Thyroid gland (tissue), 4 donors: ENCODE results near the gene DNAH17. TPM values are rescaled to one million over a fixed set of nuclear protein-coding genes. Genes with fewer than 3 reads are reported as not detected.

ENCODE experiments used
- DNase-seq, 2 donors: peaks; one replicate each; pipeline ENCODE4 v3.0.0-alpha.2; 2019
- H3K27ac ChIP-seq, 3 donors: fragments of 200-600 bp; sonication (generic); 1 replicate in 2 of 3; 2 replicates in 1 of 3; pipeline ENCODE4 v1.5.1; 2016 to 2019; ENCODE audit warnings: mild to moderate bottlenecking in 1 of 3, moderate library complexity in 1 of 3
- H3K27me3 ChIP-seq: fragments of 200-600 bp; sonication (generic); one replicate; pipeline ENCODE4 v1.5.1; 2019
- H3K36me3 ChIP-seq, 2 donors: fragments of 200-600 bp; sonication (generic); one replicate each; pipeline ENCODE4 v1.5.1; 2016 to 2019
- H3K4me1 ChIP-seq, 2 donors: fragments of 200-600 bp; sonication (generic); one replicate each; pipeline ENCODE4 v1.5.1; 2017 to 2019
- H3K4me3 ChIP-seq, 3 donors: fragments of 200-600 bp; sonication (generic); replicated peaks in 1 of 3; 1 replicate in 2 of 3; 2 replicates in 1 of 3; pipeline ENCODE4 v1.5.1; 2016; ENCODE audit warnings: mild to moderate bottlenecking in 1 of 3
- H3K9me3 ChIP-seq: fragments of 200-600 bp; sonication (generic); one replicate; pipeline ENCODE4 v1.5.1; 2017
- CTCF ChIP-seq, 6 experiments: fragments of 200-600 bp in 3 of 6; fragments of 450-650 bp in 3 of 6; sonication (generic) in 3 of 6; IDR thresholded peaks; one replicate each; pipeline ENCODE4 v1.5.1; 2016 to 2019; ENCODE audit warnings: antibody characterized with exemption in 6 of 6, mild to moderate bottlenecking in 2 of 6, inconsistent platforms in 1 of 6, moderate library complexity in 1 of 6
- POLR2A ChIP-seq, 2 donors: fragments of 450-650 bp; IDR thresholded peaks; one replicate each; pipeline ENCODE4 v1.6.1; 2017; ENCODE audit warnings: antibody characterized with exemption in 2 of 2, mild to moderate bottlenecking in 2 of 2, moderate library complexity in 1 of 2
- WGBS, 2 donors: methylation state at CpG; one replicate each; pipeline ENCODE4 v1.1.5; 2017; 5-methylcytosine and 5-hydroxymethylcytosine counted together
- intact Hi-C: fragments of 100-400 bp; cut with DNase I; formaldehyde crosslinking; loops from one replicate; pipeline ENCODE4 v1.15.1; 2023
- total RNA-seq, 4 donors: library from RNA; depleted of rRNA; stranded (reverse); fragments of >200 nt; gene quantifications; one replicate each; pipeline ENCODE4 v1.2.3, GENCODE V29; 2016

DNAH17 gene
- total RNA-seq, 4 donors from 2014 or later: 0.21 to 0.67 (median 0.32) TPM

GRCh38 chr17:78493853-78494695, 83.1 kb downstream of the DNAH17 start:
- Histone ChIP-seq H3K9me3 (no peaks in the 10 kb centered on the region), H3K27me3 (no peaks in the 10 kb centered on the region), H3K4me1 (no peaks in the 10 kb centered on the region), H3K27ac (no peak overlapping the region), H3K36me3 (no peaks in the 10 kb centered on the region), H3K4me3 (no peak overlapping the region)
- 84 to 87% methylated on average over 27 to 29 of the region's 42 CpGs for WGBS, 2 donors
- TF ChIP-seq CTCF (IDR thresholded peaks at IDR 0.05) (no peak), POLR2A (IDR thresholded peaks at IDR 0.05) (no peak)
- no peak for DNase-seq
- intact Hi-C loops: loop anchor here (5.0 to 10.0 kb wide), 2 partner anchors 251 to 303 kb away; no protein-coding TSS in a partner anchor

GRCh38 chr17:78493450-78493849, 83.7 kb downstream of the DNAH17 start:
- Histone ChIP-seq H3K27me3 (no peaks in the 10 kb centered on the region), H3K36me3 (no peaks in the 10 kb centered on the region), H3K27ac (no peak overlapping the region), H3K4me3 (no peak overlapping the region), H3K4me1 (no peaks in the 10 kb centered on the region), H3K9me3 (no peaks in the 10 kb centered on the region)
- no peak for DNase-seq
- 67 to 80% methylated on average over 9 of the region's 9 CpGs for WGBS, 2 donors
- TF ChIP-seq CTCF (IDR thresholded peaks at IDR 0.05): no peak
- no peak for TF ChIP-seq POLR2A (IDR thresholded peaks at IDR 0.05)
- intact Hi-C loops: loop anchor here (5.0 to 10.0 kb wide), 2 partner anchors 251 to 304 kb away; no protein-coding TSS in a partner anchor

GRCh38 chr17:78492116-78492799, 84.9 kb downstream of the DNAH17 start:
- Histone ChIP-seq H3K27ac (no peak overlapping the region), H3K4me1 (no peaks in the 10 kb centered on the region), H3K4me3 (no peak overlapping the region), H3K9me3 (no peaks in the 10 kb centered on the region), H3K36me3 (no peaks in the 10 kb centered on the region), H3K27me3 (no peaks in the 10 kb centered on the region)
- 92% methylated on average over 20 to 26 of the region's 26 CpGs for WGBS, 2 donors
- intact Hi-C loops: loop anchor here (5.0 to 10.0 kb wide), 2 partner anchors 253 to 305 kb away; no protein-coding TSS in a partner anchor
- no peak for DNase-seq
- TF ChIP-seq POLR2A (IDR thresholded peaks at IDR 0.05) (no peak), CTCF (IDR thresholded peaks at IDR 0.05) (no peak)

GRCh38 chr17:78491236-78492115, 85.7 kb downstream of the DNAH17 start:
- H3K4me3 ChIP-seq: no peak overlapping the region
- H3K9me3 ChIP-seq: no peaks in the 10 kb centered on the region
- H3K36me3 ChIP-seq: no peaks in the 10 kb centered on the region
- no peak for DNase-seq
- TF ChIP-seq POLR2A (IDR thresholded peaks at IDR 0.05) (no peak), CTCF (IDR thresholded peaks at IDR 0.05) (no peak)
- no peak overlapping the region for H3K27ac ChIP-seq
- no peaks in the 10 kb centered on the region for H3K4me1 ChIP-seq
- no peaks in the 10 kb centered on the region for H3K27me3 ChIP-seq
- intact Hi-C loops: loop anchor here (5.0 to 10.0 kb wide), 2 partner anchors 253 to 306 kb away; no protein-coding TSS in a partner anchor
- 91 to 93% methylated on average over 19 to 31 of the region's 31 CpGs for WGBS, 2 donors
